HG02852 (cell line): Measurements from ENCODE around the gene C5orf47.

Experiments
- ATAC-seq: cut with Tn5 transposase; IDR thresholded peaks from one replicate; pipeline ENCODE4 v1.9.1; 2021; ENCODE audit warnings: mild to moderate bottlenecking, moderate library complexity; ENCODE audit not compliant: unreplicated experiment

Gene C5orf47

GRCh38 chr5:174022384-174023095 lies 33.6 kb downstream of the C5orf47 start:
- no peak for ATAC-seq

- no peak for ATAC-seq
Measured at GRCh38 chr5:174030286-174030685, 41.3 kb downstream of the C5orf47 start.

DNA sequence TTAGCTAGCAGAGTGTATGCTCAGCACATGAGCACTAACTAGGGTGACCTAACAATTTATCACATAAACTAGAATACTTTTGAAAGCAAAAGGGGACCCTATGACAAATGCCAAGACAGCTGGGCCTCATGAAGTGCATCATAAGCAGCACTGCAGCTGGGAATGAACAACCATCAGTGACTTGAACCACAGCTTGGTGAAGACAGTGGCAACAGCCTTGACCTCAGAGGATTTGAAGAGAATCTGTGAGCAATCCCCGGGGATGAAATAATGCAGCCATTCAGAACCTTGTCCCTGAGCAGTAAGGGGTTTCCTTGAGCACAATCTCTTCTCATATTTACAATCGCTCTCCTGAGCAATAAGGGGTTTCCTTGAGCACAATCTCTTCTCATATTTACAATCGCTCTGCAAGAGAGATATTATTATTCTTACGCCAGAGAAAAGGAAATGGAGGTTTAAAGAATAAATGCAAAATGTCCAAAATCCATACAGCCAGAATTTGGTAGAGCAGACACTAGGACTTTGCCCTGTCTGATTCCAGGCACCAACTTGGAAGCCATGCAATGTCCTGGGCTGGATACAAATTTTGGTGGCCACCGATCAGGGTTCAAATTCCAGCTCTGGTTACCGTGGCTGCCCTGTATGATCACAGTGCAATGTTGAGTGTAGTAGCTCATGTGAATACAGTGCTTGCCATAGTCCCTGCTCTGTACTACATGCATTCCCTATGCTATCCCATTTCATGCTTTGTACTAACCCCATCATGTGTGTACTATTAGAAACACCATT lies 55.7 kb downstream of the C5orf47 start:
- ATAC-seq = no peak

DNA sequence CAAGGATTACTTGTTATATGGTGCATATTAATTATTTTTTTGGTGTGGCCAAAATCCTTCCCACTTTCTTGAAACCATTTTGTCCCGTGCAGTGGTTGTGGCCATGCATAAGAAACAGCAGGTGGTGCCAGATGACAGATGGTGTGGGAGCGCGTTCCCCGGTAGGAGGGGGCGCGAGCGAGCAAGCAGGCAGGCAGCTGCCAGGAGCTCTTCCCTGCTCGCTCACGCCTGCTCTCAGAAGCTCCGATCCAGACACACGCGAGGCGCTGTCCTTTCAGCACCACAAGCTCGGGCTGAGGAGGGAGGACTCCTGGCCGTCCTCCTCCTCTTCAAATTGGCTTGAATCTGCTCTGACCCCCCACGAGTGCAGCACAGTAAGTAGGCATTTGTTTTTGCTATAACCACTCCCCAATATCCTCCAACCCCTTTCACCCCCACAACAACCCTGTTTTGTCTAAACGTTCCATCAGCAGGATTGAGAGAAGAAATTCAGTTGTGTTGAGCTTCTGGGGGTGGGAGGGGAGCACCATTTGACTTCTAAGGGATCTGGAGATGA lies 56.6 kb downstream of the C5orf47 start, which contains the start of gene NSG2:
Gene NSG2, plus strand, starts transcription at position 237 of the 556 bp plus-strand sequence. CDS start 1,050 bp downstream, outside the sequence.
- peak; percentile 83 for ATAC-seq

- no peak for ATAC-seq
Measured at GRCh38 chr5:174046558-174046957, 57.6 kb downstream of the C5orf47 start.

- no peak for ATAC-seq
Measured at GRCh38 chr5:174047472-174048099, 58.6 kb downstream of the C5orf47 start.

GRCh38 chr5:174052636-174053035 lies 63.7 kb downstream of the C5orf47 start:
- no peak for ATAC-seq

DNA sequence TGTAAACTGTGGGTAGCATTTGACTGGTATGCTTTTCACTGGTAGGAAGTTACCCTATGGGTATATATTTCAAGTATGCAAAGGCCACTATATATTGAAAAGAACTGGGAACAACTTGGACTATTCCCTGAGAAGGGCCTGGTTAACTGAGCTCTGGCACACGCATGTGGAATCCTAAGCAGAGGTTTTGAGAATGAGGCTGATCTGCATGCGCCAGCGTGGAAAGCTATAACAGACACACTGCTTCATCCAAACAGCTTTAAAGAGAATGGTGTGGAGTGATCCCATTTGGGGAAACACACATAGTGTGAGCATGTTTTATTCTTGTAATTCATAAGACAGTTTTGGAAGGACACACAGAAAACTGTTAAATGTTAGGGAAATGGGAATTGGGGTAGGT lies 64.9 kb downstream of the C5orf47 start:
- no peak for ATAC-seq
